HG03108 (cell line): ENCODE data around the gene OR2J3.
"Not testable (repeated sequence)": the region's sequence is repeated elsewhere in the genome, so short reads cannot be mapped to it uniquely, and the experiment has no call there.

Source experiments
- ATAC-seq: cut with Tn5 transposase; IDR thresholded peaks from one replicate; pipeline ENCODE4 v1.9.1; 2021; ENCODE audit warnings: moderate library complexity; ENCODE audit not compliant: unreplicated experiment

OR2J3 gene

GRCh38 chr6:29107758-29108157 lies at the start of gene OR2J3:
Gene OR2J3, plus strand, starts transcription at chr6:29108058. Its CDS starts 3,833 bp downstream, at chr6:29111891.
- no peak for ATAC-seq

- ATAC-seq: no peak
These were observed 35.8 kb upstream of the OR2J3 start for GRCh38 chr6:29071831-29072723.

- ATAC-seq: no peak
These were observed 28.7 kb upstream of the OR2J3 start for GRCh38 chr6:29079203-29079602.

GRCh38 chr6:29081312-29081711 lies 26.5 kb upstream of the OR2J3 start:
- no peak for ATAC-seq

- ATAC-seq: no peak
These were observed 25.4 kb upstream of the OR2J3 start for GRCh38 chr6:29082457-29082856.

GRCh38 chr6:29087213-29087612 lies 20.6 kb upstream of the OR2J3 start, which contains the start of gene OR2B3:
Gene OR2B3, minus strand, starts transcription at chr6:29087313. Its CDS starts 65 bp downstream, at chr6:29087248.
- no peak for ATAC-seq

GRCh38 chr6:29092957-29093356 lies 14.9 kb upstream of the OR2J3 start:
- no peak for ATAC-seq

- ATAC-seq: no peak
These were observed 10.1 kb upstream of the OR2J3 start for GRCh38 chr6:29097803-29098202.

GRCh38 chr6:29099190-29099589 lies 8.7 kb upstream of the OR2J3 start, which contains the start of gene OR2J1:
Gene OR2J1, plus strand, starts transcription at chr6:29099490. Its CDS starts 1,453 bp downstream, at chr6:29100943.
- no peak for ATAC-seq

- ATAC-seq: no peak
These were observed 4.3 kb downstream of the OR2J3 start for GRCh38 chr6:29112135-29112534.

- not testable (repeated sequence) for ATAC-seq
These were observed 7.1 kb downstream of the OR2J3 start for GRCh38 chr6:29114964-29115363.

GRCh38 chr6:29129326-29130012 lies 21.6 kb downstream of the OR2J3 start:
- ATAC-seq: no peak

GRCh38 chr6:29130644-29131043 lies 22.8 kb downstream of the OR2J3 start:
- ATAC-seq: no peak

GRCh38 chr6:29131691-29132090 lies 23.8 kb downstream of the OR2J3 start:
- no peak for ATAC-seq

GRCh38 chr6:29137724-29138123 lies 29.9 kb downstream of the OR2J3 start:
- no peak for ATAC-seq

GRCh38 chr6:29141606-29142005 lies 33.7 kb downstream of the OR2J3 start:
- ATAC-seq: no peak

- no peak for ATAC-seq
These were observed 34.5 kb downstream of the OR2J3 start for GRCh38 chr6:29142309-29142708.

- ATAC-seq: no peak
These were observed 38.3 kb downstream of the OR2J3 start for GRCh38 chr6:29146179-29146578.

- no peak for ATAC-seq
These were observed 39.2 kb downstream of the OR2J3 start for GRCh38 chr6:29147074-29147473.

GRCh38 chr6:29149444-29149843 lies 41.6 kb downstream of the OR2J3 start:
- ATAC-seq: not testable (repeated sequence)

GRCh38 chr6:29153083-29153482 lies 45.2 kb downstream of the OR2J3 start:
- no peak for ATAC-seq

- not testable (repeated sequence) for ATAC-seq
These were observed 47.3 kb downstream of the OR2J3 start for GRCh38 chr6:29155182-29155581.
